WTC11 (cell line): ENCODE data around the gene RTN3.

ENCODE experiments used
- ARID4B ChIP-seq: sonication (generic); formaldehyde crosslinking; IDR thresholded peaks from 2 replicates; pipeline ENCODE4 v1.8.0; 2023; ENCODE audit warnings: missing genetic modification reagents, mild to moderate bottlenecking, borderline replicate concordance
- ATF3 ChIP-seq: sonication (generic); formaldehyde crosslinking; conservative IDR thresholded peaks from 2 replicates; pipeline ENCODE4 v1.8.1; 2022; ENCODE audit warnings: mild to moderate bottlenecking, missing genetic modification reagents
- CTCF ChIP-seq: fragments of 200-600 bp; IDR thresholded peaks from 2 replicates; pipeline ENCODE4 v1.8.0; 2022; ENCODE audit warnings: antibody characterized with exemption
- ETV6 ChIP-seq: sonication (generic); formaldehyde crosslinking; IDR thresholded peaks from 2 replicates; pipeline ENCODE4 v1.8.1; 2022; ENCODE audit warnings: mild to moderate bottlenecking, missing genetic modification reagents
- GABPB1 ChIP-seq: sonication (generic); formaldehyde crosslinking; IDR thresholded peaks from 2 replicates; pipeline ENCODE4 v1.8.1; 2023; ENCODE audit warnings: mild to moderate bottlenecking, missing genetic modification reagents
- GRHL2 ChIP-seq: fragments of 250-450 bp; sonication (Bioruptor Pico); IDR thresholded peaks from 2 replicates; pipeline ENCODE4 v1.8.0; 2022; ENCODE audit warnings: mild to moderate bottlenecking, moderate library complexity; ENCODE audit not compliant: insufficient replicate concordance, severe bottlenecking
- KAT7 ChIP-seq: sonication (generic); formaldehyde crosslinking; IDR thresholded peaks from 2 replicates; pipeline ENCODE4 v1.8.1; 2023; ENCODE audit warnings: missing genetic modification reagents, mild to moderate bottlenecking, borderline replicate concordance
- MLX ChIP-seq: sonication (generic); formaldehyde crosslinking; IDR thresholded peaks from 2 replicates; pipeline ENCODE4 v1.8.1; 2023; ENCODE audit warnings: mild to moderate bottlenecking, missing genetic modification reagents, moderate library complexity
- NFATC4 ChIP-seq: fragments of 250-450 bp; sonication (Bioruptor Pico); IDR thresholded peaks from 2 replicates; pipeline ENCODE4 v1.9.0; 2021; ENCODE audit warnings: mild to moderate bottlenecking
- RELA ChIP-seq: sonication (generic); formaldehyde crosslinking; IDR thresholded peaks from 2 replicates; pipeline ENCODE4 v1.8.1; 2022; ENCODE audit warnings: missing genetic modification reagents, mild to moderate bottlenecking, borderline replicate concordance
- USF2 ChIP-seq: sonication (generic); formaldehyde crosslinking; IDR thresholded peaks from 2 replicates; pipeline ENCODE4 v1.8.1; 2023; ENCODE audit warnings: mild to moderate bottlenecking, missing genetic modification reagents, moderate library complexity
- ZNF232 ChIP-seq: sonication (generic); formaldehyde crosslinking; IDR thresholded peaks from 2 replicates; pipeline ENCODE4 v1.8.0; 2022; ENCODE audit warnings: mild to moderate bottlenecking, missing genetic modification reagents
- ZNF281 ChIP-seq: sonication (generic); formaldehyde crosslinking; IDR thresholded peaks from 2 replicates; pipeline ENCODE4 v1.8.0; 2023; ENCODE audit warnings: mild to moderate bottlenecking, missing genetic modification reagents
- ZNF512 ChIP-seq: sonication (generic); formaldehyde crosslinking; IDR thresholded peaks from 2 replicates; pipeline ENCODE4 v1.8.1; 2022; ENCODE audit warnings: missing genetic modification reagents, borderline replicate concordance

GRCh38 chr11:63710476-63711217 lies 29.3 kb downstream of the RTN3 start:
- TF ChIP-seq CTCF (no peak), USF2 (CRISPR knock-in tag) (no peak), KAT7 (CRISPR knock-in tag) (no peak), ZNF281 (CRISPR knock-in tag) (no peak), GABPB1 (CRISPR knock-in tag) (no peak), ATF3 (CRISPR knock-in tag) (no peak), GRHL2 (CRISPR knock-in tag) (no peak), NFATC4 (CRISPR knock-in tag) (no peak), ETV6 (no peak), ZNF512 (CRISPR knock-in tag) (no peak), ZNF232 (no peak), MLX (no peak), RELA (no peak), ARID4B (CRISPR knock-in tag) (no peak)
